Metanephros (tissue), 1 donor: ENCODE measurements around the gene TUSC1. TPM values are rescaled to one million over a fixed set of nuclear protein-coding genes. Genes with fewer than 3 reads are reported as not detected.

ENCODE experiments used
- total RNA-seq: library from RNA; depleted of rRNA; stranded (reverse); fragments of >200 nt; gene quantifications from one replicate; pipeline ENCODE4 v1.2.3, GENCODE V29; 2014

TUSC1 gene
- total RNA-seq, result 20.9 TPM

GRCh38 chr9:25678147-25678666 is at the start of gene TUSC1:
Gene TUSC1 (minus strand): TSS chr9:25678444. CDS start chr9:25678312, 132 bp downstream.

